ENCODE measurements around the gene PRDM2.

PRDM2 gene

GRCh38 chr1:13813398-13814012 is 113.5 kb downstream of the PRDM2 start:
- Histone ChIP-seq H3K9me3 (ENCODE audit: control insufficient read depth, insufficient read depth, low read depth, low read length) (no peaks in the 10 kb centered on the region), H3K27ac (ENCODE audit: extremely low read depth, low read depth, low read length) (no peak overlapping the region), H3K4me1 (ENCODE audit: control insufficient read depth, insufficient read depth, low read length) (no peaks in the 10 kb centered on the region), H3K4me3 (ENCODE audit: low read depth, low read length) (no peak overlapping the region), H3K36me3 (ENCODE audit: control insufficient read depth in 2 of 2, insufficient read depth in 1 of 2, low read length in 2 of 2) (no peaks in the 10 kb centered on the region)
- POLR2A ChIA-PET, result no interaction called here
- TF ChIP-seq ZSCAN23 (tag by site-specific recombination; IDR thresholded peaks at IDR 0.05), result no peak
- TF ChIP-seq, protein P1, sequence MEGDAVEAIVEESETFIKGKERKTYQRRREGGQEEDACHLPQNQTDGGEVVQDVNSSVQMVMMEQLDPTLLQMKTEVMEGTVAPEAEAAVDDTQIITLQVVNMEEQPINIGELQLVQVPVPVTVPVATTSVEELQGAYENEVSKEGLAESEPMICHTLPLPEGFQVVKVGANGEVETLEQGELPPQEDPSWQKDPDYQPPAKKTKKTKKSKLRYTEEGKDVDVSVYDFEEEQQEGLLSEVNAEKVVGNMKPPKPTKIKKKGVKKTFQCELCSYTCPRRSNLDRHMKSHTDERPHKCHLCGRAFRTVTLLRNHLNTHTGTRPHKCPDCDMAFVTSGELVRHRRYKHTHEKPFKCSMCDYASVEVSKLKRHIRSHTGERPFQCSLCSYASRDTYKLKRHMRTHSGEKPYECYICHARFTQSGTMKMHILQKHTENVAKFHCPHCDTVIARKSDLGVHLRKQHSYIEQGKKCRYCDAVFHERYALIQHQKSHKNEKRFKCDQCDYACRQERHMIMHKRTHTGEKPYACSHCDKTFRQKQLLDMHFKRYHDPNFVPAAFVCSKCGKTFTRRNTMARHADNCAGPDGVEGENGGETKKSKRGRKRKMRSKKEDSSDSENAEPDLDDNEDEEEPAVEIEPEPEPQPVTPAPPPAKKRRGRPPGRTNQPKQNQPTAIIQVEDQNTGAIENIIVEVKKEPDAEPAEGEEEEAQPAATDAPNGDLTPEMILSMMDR (tag by site-specific recombination; IDR thresholded peaks at IDR 0.05), result peak; percentile 60
- CTCF ChIA-PET, result interaction anchor here (0.7 to 2.7 kb wide), 13 partner anchors 9 to 213 kb away, joined by 3 to 13 read pairs (median 4); no protein-coding TSS in a partner anchor

- no peaks in the 10 kb centered on the region for H3K4me1 ChIP-seq (ENCODE audit: control insufficient read depth, insufficient read depth, low read length)
- H3K36me3 ChIP-seq (ENCODE audit: control insufficient read depth in 2 of 2, insufficient read depth in 1 of 2, low read length in 2 of 2), result no peaks in the 10 kb centered on the region
- no peaks in the 10 kb centered on the region for H3K9me3 ChIP-seq (ENCODE audit: control insufficient read depth, insufficient read depth, low read depth, low read length)
- no peak overlapping the region for H3K4me3 ChIP-seq (ENCODE audit: low read depth, low read length)
- ChIA-PET CTCF (interaction anchor here (0.7 to 2.7 kb wide), 11 partner anchors 9 to 214 kb away, joined by 3 to 13 read pairs (median 4); no protein-coding TSS in a partner anchor), POLR2A (no interaction called here)
- TF ChIP-seq ZNF777 (tag by site-specific recombination; IDR thresholded peaks at IDR 0.05; ENCODE audit: borderline replicate concordance) (no peak), PRDM2 (tag by site-specific recombination; IDR thresholded peaks at IDR 0.05; ENCODE audit: borderline replicate concordance) (no peak), ZNF610 (tag by site-specific recombination; IDR thresholded peaks at IDR 0.05; ENCODE audit: borderline replicate concordance) (no peak), ZNF292 (tag by site-specific recombination; IDR thresholded peaks at IDR 0.05; ENCODE audit: borderline replicate concordance, low read depth) (no peak), ZNF623 (tag by site-specific recombination; IDR thresholded peaks at IDR 0.05) (no peak), ZNF211 (tag by site-specific recombination; IDR thresholded peaks at IDR 0.05; ENCODE audit: low read depth) (no peak), HOXA7 (CRISPR knock-in tag; IDR thresholded peaks at IDR 0.05; ENCODE audit: borderline replicate concordance) (no peak), ZNF112 (tag by site-specific recombination; IDR thresholded peaks at IDR 0.05) (no peak), ZNF366 (tag by site-specific recombination; conservative IDR thresholded peaks at IDR 0.05) (no peak), ZNF514 (tag by site-specific recombination; IDR thresholded peaks at IDR 0.05) (no peak), INSM2 (tag by site-specific recombination; IDR thresholded peaks at IDR 0.05) (no peak), ZNF843 (tag by site-specific recombination; IDR thresholded peaks at IDR 0.05) (no peak), ZBTB49 (tag by site-specific recombination; IDR thresholded peaks at IDR 0.05; ENCODE audit: low read depth) (no peak), ZNF521 (tag by site-specific recombination; IDR thresholded peaks at IDR 0.05) (no peak), ZNF18 (tag by site-specific recombination; IDR thresholded peaks at IDR 0.05) (no peak), PBX3 (CRISPR knock-in tag; IDR thresholded peaks at IDR 0.05) (no peak)
- no peak overlapping the region for H3K27ac ChIP-seq (ENCODE audit: extremely low read depth, low read depth, low read length)
Measured at GRCh38 chr1:13814131-13814530, 114.1 kb downstream of the PRDM2 start.

All from HEK293 (cell line).